Activated gamma-delta T cell (primary cell): ENCODE measurements around the gene RITA1.

Experiments
- DNase-seq: peaks from one replicate; lab custom pipeline; 2025; lab: John Stamatoyannopoulos, UW

RITA1 gene

DNA sequence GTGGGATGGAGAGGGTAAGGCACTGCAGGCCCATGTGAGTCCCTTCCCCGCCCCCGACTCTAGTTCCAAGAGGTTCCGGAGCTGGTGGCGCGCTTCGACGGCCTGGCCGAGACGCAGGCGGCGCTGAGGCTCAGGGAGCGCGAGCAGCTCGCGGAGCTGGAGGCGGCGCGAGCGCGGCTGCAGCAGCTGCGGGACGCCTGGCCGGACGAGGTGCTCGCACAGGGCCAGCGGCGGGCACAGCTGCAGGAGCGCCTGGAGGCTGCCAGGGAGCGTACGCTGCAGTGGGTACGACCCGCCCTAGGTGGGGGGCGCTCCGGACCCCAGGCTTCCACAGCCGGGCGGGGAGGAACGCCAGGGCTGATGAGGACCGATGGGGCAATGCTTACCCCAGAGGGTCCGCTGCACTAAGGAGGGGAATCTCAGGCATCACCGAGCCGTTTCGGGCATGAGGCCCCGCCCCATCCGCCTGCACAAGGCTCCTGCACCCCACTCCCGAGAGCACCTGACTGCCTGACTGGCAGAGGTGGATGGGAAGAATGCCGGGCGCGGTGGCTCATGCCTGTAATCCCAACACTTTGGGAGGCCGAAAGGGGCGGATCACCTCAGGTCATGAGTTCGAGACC is 31.1 kb upstream of the RITA1 start:
- DNase-seq = no peak

DNA sequence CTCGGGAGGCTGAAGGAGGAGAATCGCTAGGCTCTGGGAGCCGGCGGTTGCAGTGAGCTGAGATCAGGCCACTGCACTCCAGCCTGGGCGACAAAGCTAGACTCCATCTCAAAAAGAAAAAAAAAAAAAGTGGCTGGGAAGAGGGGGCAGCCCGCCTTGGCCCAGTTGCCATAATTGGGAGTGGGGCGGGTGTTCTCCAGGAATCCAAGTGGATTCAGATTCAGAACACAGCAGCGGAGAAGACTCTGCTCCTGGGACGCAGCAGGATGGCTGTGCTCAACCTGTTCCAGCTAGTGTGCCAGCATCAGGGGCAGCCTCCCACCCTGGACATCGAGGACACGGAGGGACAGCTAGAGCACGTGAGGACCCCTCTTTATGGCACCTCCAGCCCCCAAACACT is 30.5 kb upstream of the RITA1 start:
- no peak for DNase-seq

DNA sequence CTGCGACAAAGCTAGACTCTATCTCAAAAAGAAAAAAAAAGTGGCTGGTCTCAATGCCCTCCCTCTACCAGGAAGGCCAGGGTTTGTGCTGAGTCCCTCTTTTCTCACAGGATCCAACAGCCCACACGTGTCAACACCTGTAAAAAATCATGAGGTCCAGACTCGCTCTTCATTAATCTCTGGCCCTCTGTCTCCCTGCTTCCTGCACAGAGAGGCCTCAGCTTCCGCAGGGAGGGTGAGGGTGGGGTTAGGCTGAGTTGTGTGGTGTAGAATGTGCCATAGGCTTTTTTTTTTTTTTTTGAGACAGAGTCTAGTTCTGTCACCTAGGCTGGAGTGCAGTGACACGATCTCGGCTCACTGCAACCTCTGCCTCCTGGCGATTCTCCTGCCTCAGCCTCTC is 29.9 kb upstream of the RITA1 start:
- DNase-seq = no peak

- no peak for DNase-seq
Measured at GRCh38 chr12:113157218-113157859, 28.2 kb upstream of the RITA1 start.

DNA sequence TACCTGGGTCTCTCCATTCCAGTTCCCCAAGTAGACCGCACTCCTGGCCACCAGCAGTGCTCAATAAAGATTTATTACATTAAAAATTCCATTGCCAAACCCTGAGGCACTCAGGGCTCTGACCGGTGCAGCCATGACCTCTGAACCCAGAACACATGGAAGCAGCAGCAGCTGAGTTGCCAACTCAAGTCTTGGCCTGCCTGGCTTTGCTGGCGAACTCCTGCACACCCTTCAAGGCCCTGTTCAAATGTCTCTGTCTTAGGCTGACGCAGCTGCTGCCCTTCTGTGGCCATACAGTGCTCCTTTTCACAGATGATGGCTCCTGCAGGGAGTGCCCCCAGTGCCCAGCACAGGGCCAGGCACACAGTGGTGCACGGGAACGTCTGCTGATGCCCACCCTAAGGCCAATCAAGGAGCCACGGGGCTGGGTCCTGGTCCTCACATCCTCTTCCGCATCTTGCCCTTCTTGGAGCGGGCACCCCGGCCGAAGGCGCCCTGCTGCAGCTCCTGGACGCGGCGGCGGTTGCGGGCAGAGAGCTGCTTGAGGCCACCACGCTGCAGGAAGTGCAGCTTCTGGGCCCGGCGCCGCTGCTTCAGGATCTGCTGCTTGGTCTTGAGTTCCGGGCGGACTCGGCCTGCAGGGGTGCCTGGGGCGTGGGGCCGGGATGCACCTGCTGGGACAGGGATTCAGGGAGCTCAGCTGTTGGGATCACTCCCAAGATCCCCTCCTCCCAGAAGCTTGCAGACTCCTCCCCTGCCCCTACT is 26.9 kb upstream of the RITA1 start:
- no peak for DNase-seq

- DNase-seq = no peak
Measured at GRCh38 chr12:113159937-113160336, 25.6 kb upstream of the RITA1 start.

- DNase-seq = no peak
Measured at GRCh38 chr12:113161415-113162016, 24.0 kb upstream of the RITA1 start.

- DNase-seq = no peak
Measured at GRCh38 chr12:113162102-113163029, 23.2 kb upstream of the RITA1 start.

DNA sequence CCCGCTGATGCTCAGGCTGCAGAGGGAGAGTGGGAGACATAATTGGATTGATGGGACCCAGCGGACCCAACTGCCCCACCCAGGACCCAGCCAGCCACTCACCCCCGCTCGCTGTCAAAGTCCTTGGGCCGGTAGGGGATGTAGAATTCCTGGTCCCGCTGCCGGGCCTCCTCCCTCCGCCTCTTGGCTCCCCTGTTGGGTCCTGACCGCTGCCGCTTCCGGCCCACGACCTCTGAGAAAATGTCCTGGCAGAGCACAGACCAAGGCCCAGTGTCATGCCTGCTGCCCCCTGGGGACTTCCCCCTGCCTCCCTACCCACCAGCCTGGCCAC is 22.5 kb upstream of the RITA1 start:
- no peak for DNase-seq

DNA sequence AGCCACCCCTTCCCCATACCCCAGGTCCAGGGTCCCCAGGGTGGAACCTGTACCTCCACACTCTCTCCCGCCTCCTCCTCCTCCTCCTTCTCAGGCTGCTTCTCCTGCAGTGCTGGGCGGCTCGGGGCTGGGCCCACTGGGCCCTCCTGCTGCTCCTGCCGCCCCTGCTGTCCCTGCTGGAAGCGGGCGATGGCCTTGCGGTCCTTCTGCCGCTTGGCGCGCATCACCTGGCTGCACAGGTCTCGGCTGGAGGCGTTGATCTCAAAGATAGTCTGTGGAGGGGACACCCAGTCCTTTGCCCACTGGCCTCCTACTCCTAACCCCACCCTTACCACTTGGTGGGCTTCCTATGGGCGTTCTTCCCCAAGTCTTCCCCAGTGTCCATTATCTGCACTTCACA is 21.5 kb upstream of the RITA1 start:
- DNase-seq = no peak

DNA sequence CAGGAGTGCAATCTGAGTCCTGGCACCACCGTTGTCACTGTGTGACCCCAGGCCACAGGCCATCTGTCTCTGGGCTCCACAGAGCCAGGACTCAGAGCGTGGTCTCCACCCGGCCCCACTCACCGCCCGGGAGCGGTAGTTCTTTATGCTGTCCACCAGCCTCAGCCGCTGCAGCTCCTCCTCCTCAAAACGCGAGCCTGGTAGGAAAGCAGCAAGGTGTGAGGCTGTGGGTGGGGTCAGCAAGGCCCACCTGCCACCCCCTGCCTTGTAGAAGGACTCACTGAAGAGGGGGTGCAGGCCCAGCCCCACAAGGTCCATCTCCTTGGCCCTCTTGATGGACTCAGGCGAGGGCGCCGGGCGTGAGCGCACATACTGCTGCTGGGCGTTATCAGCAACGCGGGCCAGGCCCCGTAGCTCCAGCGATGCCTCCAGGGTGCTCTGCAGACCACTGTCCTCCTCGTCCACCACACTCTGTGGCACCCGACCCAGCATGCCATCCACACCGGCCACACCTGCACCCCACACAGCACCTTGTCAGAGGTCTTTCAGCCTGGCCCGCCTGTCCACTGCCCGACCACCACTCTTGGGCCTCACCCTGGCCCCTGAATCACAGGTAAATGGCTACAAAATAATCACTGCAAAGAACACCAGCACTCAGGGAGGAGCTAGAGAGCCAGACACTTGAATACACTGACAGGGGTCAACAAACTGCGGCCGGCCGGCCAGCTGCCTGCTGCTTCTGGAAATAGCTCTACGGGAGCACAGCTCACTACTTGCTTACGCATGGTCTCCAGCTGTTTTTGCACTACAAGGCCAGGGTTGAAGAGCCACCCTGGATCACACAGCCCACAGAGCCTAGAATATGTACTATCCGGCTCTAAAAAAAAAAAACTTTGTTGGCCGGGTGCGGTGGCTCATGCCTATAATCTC is 19.7 kb upstream of the RITA1 start:
- no peak for DNase-seq

GRCh38 chr12:113167868-113168267 is 17.7 kb upstream of the RITA1 start:
- DNase-seq = no peak

GRCh38 chr12:113169697-113170096 is 15.8 kb upstream of the RITA1 start:
- DNase-seq = no peak

GRCh38 chr12:113170457-113170856 is 15.1 kb upstream of the RITA1 start:
- DNase-seq = no peak

GRCh38 chr12:113170926-113171325 is 14.6 kb upstream of the RITA1 start:
- DNase-seq = no peak

- DNase-seq = no peak
Measured at GRCh38 chr12:113171543-113171942, 14.0 kb upstream of the RITA1 start.

DNA sequence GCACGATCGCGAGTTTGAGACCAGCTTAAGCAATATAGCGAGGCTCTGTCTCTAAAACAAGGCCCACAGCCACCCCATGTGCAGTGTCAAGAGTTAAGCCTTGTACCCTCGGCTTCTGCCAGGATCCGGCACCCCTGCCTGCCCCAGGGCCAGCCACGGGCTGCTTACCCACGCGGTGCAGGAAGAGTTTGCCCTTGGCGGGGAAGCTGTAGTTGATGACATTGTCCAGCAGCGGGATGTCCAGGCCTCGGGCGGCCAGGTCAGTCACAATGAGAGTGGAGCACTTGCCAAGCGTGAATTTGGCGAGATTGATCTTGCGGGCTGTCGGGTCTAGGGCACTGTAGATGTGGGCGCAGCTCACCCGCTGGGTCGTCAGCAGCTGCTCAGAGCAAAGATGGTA is 13.3 kb upstream of the RITA1 start:
- no peak for DNase-seq

- DNase-seq = no peak
Measured at GRCh38 chr12:113173081-113173698, 12.3 kb upstream of the RITA1 start.

- no peak for DNase-seq
Measured at GRCh38 chr12:113174461-113175384, 10.8 kb upstream of the RITA1 start.
